K562 (cell line): ENCODE measurements around the gene BOLA1.

Experiments used
- CTCF ChIP-seq, 3 experiments: IDR thresholded peaks in 2 of 3; conservative IDR thresholded peaks in 1 of 3; 2 replicates each; pipeline ENCODE4 v1.5.1; 2011 to 2012; ENCODE audit warnings: low read length in 3 of 3, mild to moderate bottlenecking in 3 of 3, control low read depth in 2 of 3, improper control_type of control experiment in 1 of 3, inconsistent platforms in 1 of 3, low read depth in 1 of 3, mixed read lengths in 1 of 3, moderate library complexity in 1 of 3; ENCODE audit not compliant: insufficient read depth in 2 of 3
- JUNB ChIP-seq: fragments of 450-650 bp; formaldehyde crosslinking; conservative IDR thresholded peaks from 2 replicates; pipeline ENCODE4 v1.4.0; 2020; ENCODE audit warnings: mild to moderate bottlenecking
- MAFF ChIP-seq: IDR thresholded peaks from 2 replicates; pipeline ENCODE4 v1.6.1; 2012; ENCODE audit warnings: low read length, improper control_type of control experiment
- POLR2AphosphoS5 ChIP-seq: IDR thresholded peaks from 2 replicates; pipeline ENCODE4 v1.6.1; 2011; ENCODE audit warnings: mild to moderate bottlenecking, low read depth, low read length, moderate library complexity; ENCODE audit not compliant: control insufficient read depth, insufficient read depth
- TAF1 ChIP-seq: IDR thresholded peaks from 2 replicates; pipeline ENCODE4 v1.6.1; 2011; ENCODE audit warnings: mild to moderate bottlenecking, low read length, moderate library complexity; ENCODE audit not compliant: insufficient read depth, control insufficient read depth, severe bottlenecking; ENCODE audit errors: extremely low read depth
- ZBTB40 ChIP-seq, 2 experiments: fragments of 450-650 bp in 1 of 2; sonication (generic) in 1 of 2; formaldehyde crosslinking in 1 of 2; IDR thresholded peaks; 2 replicates each; pipeline versions ENCODE4 v1.7.1 to v1.9.0; 2016 to 2022; ENCODE audit warnings: inconsistent platforms in 1 of 2, mild to moderate bottlenecking in 1 of 2, missing genetic modification reagents in 1 of 2
- ZNF561 ChIP-seq: fragments of 450-650 bp; formaldehyde crosslinking; conservative IDR thresholded peaks from 2 replicates; pipeline ENCODE4 v1.4.0; 2020; ENCODE audit warnings: mild to moderate bottlenecking, moderate library complexity
- TF ChIP-seq, protein P1 (sequence below), 3 experiments: fragments of 200-800 bp in 1 of 3; fragments of 250-450 bp in 1 of 3; fragments of 450-650 bp in 1 of 3; sonication (Bioruptor Pico) in 1 of 3; sonication (Bioruptor generic) in 1 of 3; formaldehyde crosslinking in 1 of 3; IDR thresholded peaks; 2 replicates each; pipeline versions ENCODE4 v1.6.1 to v1.8.0; 2016 to 2022; ENCODE audit warnings: mild to moderate bottlenecking in 2 of 3, missing genetic modification characterization in 2 of 3, missing compliant biosample characterization in 1 of 3, moderate library complexity in 1 of 3
- TF ChIP-seq, protein P2 (sequence below): sonication (generic); formaldehyde crosslinking; IDR thresholded peaks from 2 replicates; pipeline ENCODE4 v1.9.0; 2022; ENCODE audit warnings: mild to moderate bottlenecking, missing genetic modification reagents

GRCh38 chr1:149914545-149914944 is 15.2 kb downstream of the BOLA1 start:
- TF ChIP-seq MAFF, result no peak
- no peak for TF ChIP-seq TAF1
- no peak for TF ChIP-seq ZBTB40 (IDR thresholded peaks at IDR 0.05)
- no peak for TF ChIP-seq ZBTB40 (CRISPR knock-in tag; IDR thresholded peaks at IDR 0.05)
- TF ChIP-seq ZNF561 (CRISPR knock-in tag), result no peak
- TF ChIP-seq POLR2AphosphoS5, result no peak
- TF ChIP-seq, protein P1, sequence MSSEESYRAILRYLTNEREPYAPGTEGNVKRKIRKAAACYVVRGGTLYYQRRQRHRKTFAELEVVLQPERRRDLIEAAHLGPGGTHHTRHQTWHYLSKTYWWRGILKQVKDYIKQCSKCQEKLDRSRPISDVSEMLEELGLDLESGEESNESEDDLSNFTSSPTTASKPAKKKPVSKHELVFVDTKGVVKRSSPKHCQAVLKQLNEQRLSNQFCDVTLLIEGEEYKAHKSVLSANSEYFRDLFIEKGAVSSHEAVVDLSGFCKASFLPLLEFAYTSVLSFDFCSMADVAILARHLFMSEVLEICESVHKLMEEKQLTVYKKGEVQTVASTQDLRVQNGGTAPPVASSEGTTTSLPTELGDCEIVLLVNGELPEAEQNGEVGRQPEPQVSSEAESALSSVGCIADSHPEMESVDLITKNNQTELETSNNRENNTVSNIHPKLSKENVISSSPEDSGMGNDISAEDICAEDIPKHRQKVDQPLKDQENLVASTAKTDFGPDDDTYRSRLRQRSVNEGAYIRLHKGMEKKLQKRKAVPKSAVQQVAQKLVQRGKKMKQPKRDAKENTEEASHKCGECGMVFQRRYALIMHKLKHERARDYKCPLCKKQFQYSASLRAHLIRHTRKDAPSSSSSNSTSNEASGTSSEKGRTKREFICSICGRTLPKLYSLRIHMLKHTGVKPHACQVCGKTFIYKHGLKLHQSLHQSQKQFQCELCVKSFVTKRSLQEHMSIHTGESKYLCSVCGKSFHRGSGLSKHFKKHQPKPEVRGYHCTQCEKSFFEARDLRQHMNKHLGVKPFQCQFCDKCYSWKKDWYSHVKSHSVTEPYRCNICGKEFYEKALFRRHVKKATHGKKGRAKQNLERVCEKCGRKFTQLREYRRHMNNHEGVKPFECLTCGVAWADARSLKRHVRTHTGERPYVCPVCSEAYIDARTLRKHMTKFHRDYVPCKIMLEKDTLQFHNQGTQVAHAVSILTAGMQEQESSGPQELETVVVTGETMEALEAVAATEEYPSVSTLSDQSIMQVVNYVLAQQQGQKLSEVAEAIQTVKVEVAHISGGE (CRISPR knock-in tag; IDR thresholded peaks at IDR 0.05), result no peak
- no peak for TF ChIP-seq CTCF (IDR thresholded peaks at IDR 0.05 in 2 of 3, conservative IDR thresholded peaks at IDR 0.05 in 1 of 3; ENCODE audit: insufficient read depth in 2 of 3, low read depth in 1 of 3, low read length in 3 of 3)
- no peak for TF ChIP-seq JUNB (CRISPR knock-in tag)
- TF ChIP-seq, protein P2, sequence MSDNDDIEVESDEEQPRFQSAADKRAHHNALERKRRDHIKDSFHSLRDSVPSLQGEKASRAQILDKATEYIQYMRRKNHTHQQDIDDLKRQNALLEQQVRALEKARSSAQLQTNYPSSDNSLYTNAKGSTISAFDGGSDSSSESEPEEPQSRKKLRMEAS, result no peak
